GM21786 (cell line): Measurements from ENCODE around the gene HHATL.

Experiments
- ATAC-seq: cut with Tn5 transposase; IDR thresholded peaks from one replicate; pipeline ENCODE4 v1.9.1; 2021; ENCODE audit not compliant: unreplicated experiment

The HHATL gene

GRCh38 chr3:42654331-42655201, 48.0 kb downstream of the HHATL start:
- ATAC-seq = no peak

DNA sequence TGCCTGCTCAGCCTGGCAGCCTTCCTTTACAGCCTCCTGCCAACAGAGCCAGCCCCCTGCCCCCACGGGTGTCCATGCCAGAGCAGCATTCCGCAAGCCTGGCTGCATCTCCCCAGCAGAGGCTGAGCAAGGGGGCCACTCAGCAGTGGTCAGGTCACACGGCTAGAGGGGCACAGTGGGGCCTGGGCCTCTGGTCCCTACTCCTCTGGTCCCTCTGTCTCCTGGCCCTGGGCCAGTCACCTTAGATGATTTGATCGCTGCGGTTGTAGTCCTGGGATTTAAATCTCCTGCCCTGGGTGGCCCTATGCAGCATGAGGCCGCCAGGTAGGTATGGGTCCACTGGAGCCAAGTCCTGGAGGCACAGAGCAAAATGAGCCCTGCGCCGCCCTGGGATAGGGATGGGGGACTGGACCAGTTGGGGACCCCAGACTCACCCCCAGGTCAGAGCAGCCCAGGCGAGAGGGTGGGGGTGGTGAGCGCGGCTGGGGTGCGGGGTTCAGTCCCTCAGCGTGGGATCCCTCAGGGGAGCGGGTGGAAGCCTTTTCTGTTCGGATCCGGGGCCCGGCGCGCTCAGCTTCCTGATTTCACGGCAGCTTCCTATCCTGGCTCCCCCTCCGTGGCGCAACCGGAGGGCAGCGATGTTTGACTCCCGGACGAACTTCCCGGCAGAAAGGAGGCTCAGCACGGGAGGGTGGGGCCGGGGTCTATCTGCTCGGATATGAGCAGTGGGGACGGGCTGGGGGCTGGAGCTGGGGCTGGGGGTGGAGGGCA, 48.9 kb downstream of the HHATL start, which contains the start of gene ZBTB47:
Gene ZBTB47, plus strand, starts transcription at position 138 of the 771 bp plus-strand sequence. CDS start 4,659 bp downstream, outside the sequence.
- ATAC-seq = no peak

DNA sequence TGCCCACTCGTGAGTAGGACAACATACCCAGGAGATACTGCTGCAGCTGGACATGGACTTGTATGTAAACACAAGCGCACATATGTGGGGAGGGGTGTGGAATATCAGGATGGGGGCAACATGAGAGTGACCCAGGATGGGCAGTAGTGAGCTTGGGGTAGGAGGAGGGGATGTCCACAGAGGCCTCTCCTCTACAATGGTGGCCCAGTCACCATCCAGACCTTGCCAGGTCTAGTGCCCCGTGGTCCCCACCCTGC, 49.4 kb downstream of the HHATL start:
- no peak for ATAC-seq

- ATAC-seq = peak; percentile 73
Measured at GRCh38 chr3:42652611-42653302, 49.8 kb downstream of the HHATL start.

- ATAC-seq = peak; percentile 26
Measured at GRCh38 chr3:42652251-42652610, 50.4 kb downstream of the HHATL start.

GRCh38 chr3:42651248-42652091, 51.1 kb downstream of the HHATL start:
- no peak for ATAC-seq

GRCh38 chr3:42649783-42650182, 52.8 kb downstream of the HHATL start:
- ATAC-seq = no peak

- no peak for ATAC-seq
Measured at GRCh38 chr3:42649006-42649405, 53.6 kb downstream of the HHATL start.

DNA sequence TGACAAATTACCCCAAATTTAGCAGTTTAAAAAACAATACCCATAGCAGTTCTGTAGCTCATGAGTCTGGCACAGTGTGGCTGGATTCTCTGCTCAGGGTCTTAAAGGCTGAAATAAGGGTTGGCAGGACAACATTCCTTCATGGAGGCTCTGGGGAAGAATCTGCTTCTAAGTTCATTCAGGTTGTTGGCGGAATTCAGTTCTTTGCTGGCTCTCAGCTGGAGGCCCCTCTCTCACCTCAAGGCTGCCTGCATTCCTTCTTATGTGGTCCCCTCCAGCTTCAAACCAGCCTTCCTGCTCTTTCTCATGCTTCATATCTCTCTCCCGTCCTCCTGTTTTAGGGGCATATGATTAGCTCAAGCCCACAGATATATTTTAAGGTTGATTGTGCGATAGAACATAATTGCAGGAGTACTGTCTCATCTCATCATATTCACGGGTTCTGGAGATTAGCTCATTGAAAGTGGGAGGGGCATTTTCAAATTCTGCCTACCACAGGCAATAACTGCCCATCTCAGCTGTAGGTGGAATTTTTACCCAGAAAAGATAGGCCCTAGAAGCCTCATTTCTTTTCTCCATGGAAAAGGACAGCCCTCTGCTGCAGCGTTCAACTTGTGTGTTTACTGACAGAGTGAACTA, 54.7 kb downstream of the HHATL start:
- no peak for ATAC-seq
